ENCODE results near the gene SPOUT1.

DNA sequence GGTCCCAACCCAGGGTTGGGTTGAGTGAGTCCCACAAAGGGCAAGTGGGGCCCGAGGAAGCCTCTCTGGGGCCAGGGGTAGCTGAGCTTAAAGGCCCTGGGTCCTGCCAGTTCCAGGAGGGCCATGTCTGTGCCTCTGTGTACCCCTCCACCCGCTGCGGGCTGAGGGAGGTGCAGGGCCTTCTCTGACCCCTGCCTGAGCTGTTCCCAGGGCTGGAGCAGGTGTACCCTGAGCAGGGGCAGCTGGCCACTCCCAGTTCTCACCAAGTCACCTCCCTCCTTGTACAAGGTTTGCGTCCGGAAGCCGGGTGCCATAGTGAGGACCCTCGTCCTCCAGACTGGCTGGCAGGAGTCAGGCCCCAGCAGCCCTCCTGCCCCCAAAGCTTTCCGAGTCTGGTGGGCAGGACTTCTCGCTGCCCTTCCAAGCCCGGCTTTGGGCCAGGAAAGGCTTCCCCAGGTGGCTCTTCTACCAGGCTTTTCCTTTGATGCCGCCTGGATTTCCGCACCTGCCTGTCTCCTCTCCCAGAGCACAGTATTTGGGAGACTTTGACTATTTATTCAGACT, 20.5 kb downstream of the SPOUT1 start:
- TF ChIP-seq, protein P1, sequence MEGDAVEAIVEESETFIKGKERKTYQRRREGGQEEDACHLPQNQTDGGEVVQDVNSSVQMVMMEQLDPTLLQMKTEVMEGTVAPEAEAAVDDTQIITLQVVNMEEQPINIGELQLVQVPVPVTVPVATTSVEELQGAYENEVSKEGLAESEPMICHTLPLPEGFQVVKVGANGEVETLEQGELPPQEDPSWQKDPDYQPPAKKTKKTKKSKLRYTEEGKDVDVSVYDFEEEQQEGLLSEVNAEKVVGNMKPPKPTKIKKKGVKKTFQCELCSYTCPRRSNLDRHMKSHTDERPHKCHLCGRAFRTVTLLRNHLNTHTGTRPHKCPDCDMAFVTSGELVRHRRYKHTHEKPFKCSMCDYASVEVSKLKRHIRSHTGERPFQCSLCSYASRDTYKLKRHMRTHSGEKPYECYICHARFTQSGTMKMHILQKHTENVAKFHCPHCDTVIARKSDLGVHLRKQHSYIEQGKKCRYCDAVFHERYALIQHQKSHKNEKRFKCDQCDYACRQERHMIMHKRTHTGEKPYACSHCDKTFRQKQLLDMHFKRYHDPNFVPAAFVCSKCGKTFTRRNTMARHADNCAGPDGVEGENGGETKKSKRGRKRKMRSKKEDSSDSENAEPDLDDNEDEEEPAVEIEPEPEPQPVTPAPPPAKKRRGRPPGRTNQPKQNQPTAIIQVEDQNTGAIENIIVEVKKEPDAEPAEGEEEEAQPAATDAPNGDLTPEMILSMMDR (IDR thresholded peaks at IDR 0.05; ENCODE audit: low read length) = no peak
- no peak for TF ChIP-seq EZH2phosphoT487 (IDR thresholded peaks at IDR 0.05; ENCODE audit: low read length)
- no peak for TF ChIP-seq EZH2 (optimal IDR thresholded peaks at IDR 0.05; ENCODE audit: low read depth, low read length)

Measured in MM.1S (cell line).